Effector memory CD4-positive, alpha-beta T cell (primary cell): ENCODE data around the gene STX5.

Experiments used
- DNase-seq, 3 donors: peaks; one replicate each; pipeline ENCODE4 v3.0.0-alpha.2; 2020
- H3K27ac ChIP-seq: 2 replicates; pipeline ENCODE4 v1.7.0; 2013; ENCODE audit warnings: mild to moderate bottlenecking, low read length, moderate library complexity; ENCODE audit not compliant: insufficient read depth, poor library complexity, severe bottlenecking
- H3K27me3 ChIP-seq: replicated peaks from 2 replicates; pipeline ENCODE4 v1.7.0; 2013; ENCODE audit warnings: mild to moderate bottlenecking, low read length; ENCODE audit not compliant: insufficient read depth, control insufficient read depth, poor library complexity, severe bottlenecking
- H3K36me3 ChIP-seq: 2 replicates; pipeline ENCODE4 v1.7.0; 2013; ENCODE audit warnings: mild to moderate bottlenecking, low read length, moderate library complexity; ENCODE audit not compliant: control insufficient read depth, insufficient read depth
- H3K4me1 ChIP-seq: 2 replicates; pipeline ENCODE4 v1.7.0; 2013; ENCODE audit warnings: low read length, mild to moderate bottlenecking; ENCODE audit not compliant: control insufficient read depth, insufficient read depth, poor library complexity, severe bottlenecking
- H3K4me3 ChIP-seq: 2 replicates; pipeline ENCODE4 v1.7.0; 2013; ENCODE audit warnings: low read length, low read depth, mild to moderate bottlenecking; ENCODE audit not compliant: insufficient read depth, poor library complexity, severe bottlenecking
- H3K9me3 ChIP-seq: 2 replicates; pipeline ENCODE4 v1.7.0; 2013; ENCODE audit warnings: mild to moderate bottlenecking, low read length, moderate library complexity; ENCODE audit not compliant: control insufficient read depth

Gene STX5

DNA sequence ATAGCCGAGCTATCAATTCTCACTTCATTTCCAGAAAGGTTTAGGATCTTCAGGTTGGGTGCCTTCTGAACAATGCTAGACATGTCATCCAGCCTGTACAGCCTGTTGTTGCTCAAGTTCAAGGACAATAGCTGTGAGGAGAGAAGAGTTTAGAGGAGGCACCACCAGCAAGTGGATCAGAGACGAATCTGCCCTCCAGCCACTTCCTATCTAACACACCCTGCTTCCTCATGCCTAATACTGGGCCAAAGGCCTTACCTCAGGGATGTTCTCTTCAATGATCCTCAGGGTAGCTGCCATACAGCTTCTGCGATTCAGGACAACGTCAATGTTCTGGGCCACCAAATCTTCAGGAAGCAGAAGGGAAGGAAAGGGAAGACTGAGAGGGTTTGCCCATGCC, 30.8 kb downstream of the STX5 start:
- no peaks in the 10 kb centered on the region for H3K9me3 ChIP-seq
- no peak for DNase-seq
- no peaks in the 10 kb centered on the region for H3K27me3 ChIP-seq
- peaks cover 12% of the 10 kb centered on the region for H3K4me1 ChIP-seq
- H3K36me3 ChIP-seq, result peaks cover 72% of the 10 kb centered on the region
- H3K4me3 ChIP-seq, result no peak overlapping the region
- no peak overlapping the region for H3K27ac ChIP-seq

DNA sequence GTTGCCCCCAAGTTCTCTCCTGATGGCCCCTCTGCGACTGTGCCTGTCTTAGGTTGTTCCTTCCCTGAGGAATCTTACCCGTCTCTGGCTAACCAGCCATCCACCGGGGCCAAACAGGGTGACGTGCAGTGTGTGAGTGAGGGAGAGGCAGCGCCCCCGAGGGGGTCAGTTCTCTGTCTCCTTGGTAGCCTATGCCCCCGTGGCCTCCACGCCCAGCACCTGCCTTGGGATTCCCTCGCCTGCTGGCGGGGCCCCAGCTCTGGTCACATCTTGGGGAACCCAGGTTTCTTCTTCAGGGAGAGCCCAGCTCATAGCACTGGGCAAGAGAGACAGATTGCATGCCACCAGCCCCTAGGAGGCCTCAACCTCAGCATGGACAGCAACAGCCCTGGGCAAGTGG, 32.4 kb downstream of the STX5 start:
- H3K4me3 ChIP-seq, result no peak overlapping the region
- no peaks in the 10 kb centered on the region for H3K27me3 ChIP-seq
- H3K4me1 ChIP-seq, result peaks cover 8% of the 10 kb centered on the region
- no peak for DNase-seq
- H3K9me3 ChIP-seq, result no peaks in the 10 kb centered on the region
- peaks cover 87% of the 10 kb centered on the region for H3K36me3 ChIP-seq
- no peak overlapping the region for H3K27ac ChIP-seq

DNA sequence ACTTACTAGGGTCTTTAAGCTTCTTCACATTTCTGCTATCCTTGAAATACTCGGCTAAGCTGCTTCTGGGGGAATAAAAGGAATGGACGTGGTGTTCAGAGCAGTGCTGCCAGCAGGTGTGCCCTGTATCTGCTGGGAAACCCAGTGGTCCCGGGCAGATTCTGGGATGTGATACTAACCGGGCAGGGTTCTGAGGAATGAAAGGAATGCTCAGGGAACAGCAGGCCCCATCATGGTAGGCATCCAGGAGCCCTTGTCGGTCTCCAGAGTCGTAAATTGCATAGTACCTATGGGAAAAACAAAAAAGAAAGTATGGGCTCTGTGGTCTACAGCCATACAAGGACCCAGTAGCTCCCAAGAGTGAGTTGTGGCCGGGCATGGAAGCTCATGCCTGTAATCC, 35.6 kb downstream of the STX5 start:
- H3K4me1 ChIP-seq, result peaks cover 11% of the 10 kb centered on the region
- H3K27me3 ChIP-seq, result no peaks in the 10 kb centered on the region
- no peaks in the 10 kb centered on the region for H3K9me3 ChIP-seq
- no peak overlapping the region for H3K4me3 ChIP-seq
- H3K36me3 ChIP-seq, result peaks cover 71% of the 10 kb centered on the region
- no peak for DNase-seq
- no peak overlapping the region for H3K27ac ChIP-seq

DNA sequence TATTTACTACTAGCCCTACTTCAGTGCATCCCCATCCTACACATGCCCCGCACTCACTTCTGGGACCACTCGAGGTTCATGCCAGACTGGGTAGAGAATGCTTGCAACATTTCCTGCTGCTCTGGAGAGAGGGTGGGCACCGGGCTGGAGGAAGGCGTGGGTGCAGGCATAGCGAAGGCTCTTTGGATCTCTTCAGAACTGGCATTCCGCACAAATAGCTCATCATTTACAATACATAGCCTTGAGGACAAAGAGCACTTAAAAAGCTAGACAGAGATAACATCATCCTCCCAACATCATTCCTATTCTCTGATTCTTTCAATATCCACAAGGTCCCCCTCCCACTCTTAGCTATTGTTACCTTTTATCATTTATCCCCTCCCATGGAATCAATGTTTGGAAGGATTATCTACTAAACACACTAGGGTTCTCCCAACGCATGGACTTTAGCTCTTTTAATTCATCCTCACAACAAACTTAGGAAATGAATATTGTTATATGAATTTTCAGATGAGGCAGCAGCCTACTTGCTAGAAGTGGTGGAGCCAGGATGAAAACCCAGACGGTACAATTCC, 37.6 kb downstream of the STX5 start:
- no peak overlapping the region for H3K4me3 ChIP-seq
- DNase-seq, result no peak

DNA sequence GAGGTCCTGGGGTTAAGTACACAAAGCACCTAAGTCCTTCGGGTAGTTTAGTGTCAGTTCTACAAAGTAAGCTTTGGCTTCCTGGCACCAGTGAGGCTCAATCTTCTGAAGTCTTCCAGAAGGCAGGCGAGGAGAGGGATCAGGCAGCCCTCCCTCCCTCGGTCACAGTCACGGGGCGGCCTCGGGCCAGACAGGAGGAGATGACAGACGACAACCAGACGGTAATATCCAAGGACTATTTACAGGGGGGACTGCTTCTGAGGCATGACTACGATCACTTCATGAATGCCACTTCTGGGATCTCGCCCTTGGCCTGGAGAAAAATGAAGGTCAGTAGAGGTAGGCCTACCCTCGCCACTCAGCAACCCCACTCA, 39.7 kb downstream of the STX5 start:
- peak overlapping the region; percentile 90 for H3K4me3 ChIP-seq

More for the DNA sequence above, 37.6 kb downstream of the STX5 start:
- H3K36me3 ChIP-seq, result peaks cover 60% of the 10 kb centered on the region
- peaks cover 26% of the 10 kb centered on the region for H3K4me1 ChIP-seq
- no peaks in the 10 kb centered on the region for H3K27me3 ChIP-seq
- no peak overlapping the region for H3K27ac ChIP-seq
- H3K9me3 ChIP-seq, result no peaks in the 10 kb centered on the region

DNA sequence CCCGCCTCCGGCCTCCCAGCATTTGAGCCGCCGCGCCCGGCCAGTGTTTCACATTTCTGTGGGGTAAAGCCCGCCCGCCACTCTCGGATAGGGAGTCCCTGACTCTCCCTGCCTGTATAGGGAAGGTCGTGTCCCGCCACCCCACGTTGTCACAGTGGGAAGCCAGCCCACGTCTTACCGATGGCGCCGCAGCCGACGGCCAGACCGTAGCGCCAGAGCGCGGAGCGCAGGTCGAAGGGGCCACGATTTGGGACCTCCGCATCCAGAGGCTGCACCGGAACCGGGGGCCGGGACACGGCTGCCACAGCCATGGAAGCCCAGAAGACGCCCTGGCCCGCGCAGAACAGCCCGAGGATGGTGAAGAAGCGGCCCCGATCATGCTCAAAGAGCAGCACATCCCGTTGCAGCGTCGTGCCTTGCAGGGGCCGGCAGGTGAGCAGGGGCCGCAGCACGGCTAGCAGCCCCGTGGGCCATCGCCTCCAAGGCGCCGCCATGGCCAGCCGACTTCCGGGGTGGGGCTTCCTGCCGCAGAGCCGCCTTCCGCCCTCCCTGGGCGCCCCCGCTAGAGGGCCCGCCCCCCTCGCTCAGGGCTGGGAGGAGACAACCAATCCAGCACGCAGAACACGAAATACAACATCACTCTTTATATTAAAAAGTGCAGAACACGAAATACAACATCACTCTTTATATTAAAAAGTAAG, 40.2 kb downstream of the STX5 start, which contains the start of gene TMEM223:
Gene TMEM223, minus strand, starts transcription at position 506 of the 701 bp plus-strand sequence. Its CDS starts 12 bp downstream, at position 494.
- Histone ChIP-seq H3K4me1 (peaks cover 31% of the 10 kb centered on the region), H3K36me3 (peaks cover 36% of the 10 kb centered on the region), H3K4me3 (peak within 1 kb of the TSS; percentile 90), H3K9me3 (no peaks in the 10 kb centered on the region), H3K27me3 (no peaks in the 10 kb centered on the region), H3K27ac (peak within 1 kb of the TSS; percentile 80)
- DNase-seq, result peak; percentile 77 to 86 (median 83)

More for the DNA sequence above, 39.7 kb downstream of the STX5 start:
- Histone ChIP-seq H3K27ac (peak overlapping the region; percentile 80), H3K36me3 (peaks cover 41% of the 10 kb centered on the region), H3K4me1 (peaks cover 31% of the 10 kb centered on the region), H3K27me3 (no peaks in the 10 kb centered on the region), H3K9me3 (no peaks in the 10 kb centered on the region)
- DNase-seq, result no peak

DNA sequence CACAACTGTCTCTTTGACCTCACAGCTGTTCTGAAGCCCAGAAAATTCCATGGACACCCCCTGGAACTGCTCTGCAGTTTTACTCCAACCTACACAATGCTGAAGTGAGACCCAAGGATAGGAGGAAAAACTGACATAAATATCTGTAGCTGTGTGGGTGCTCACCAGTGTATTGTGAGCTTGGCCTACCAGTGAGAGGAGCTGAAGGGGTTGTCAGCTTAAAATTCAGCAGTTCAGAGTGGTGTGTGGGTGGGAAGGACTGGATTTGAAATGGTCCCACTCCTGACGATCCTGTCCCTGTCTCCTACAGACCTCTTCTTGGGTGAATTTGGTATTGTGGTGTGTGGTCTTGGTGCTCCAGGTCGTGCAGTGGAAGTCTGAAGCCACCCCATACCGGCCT, 42.3 kb downstream of the STX5 start:
- peaks cover 37% of the 10 kb centered on the region for H3K4me1 ChIP-seq
- H3K36me3 ChIP-seq, result peaks cover 17% of the 10 kb centered on the region
- DNase-seq, result no peak
- no peaks in the 10 kb centered on the region for H3K27me3 ChIP-seq
- no peak overlapping the region for H3K27ac ChIP-seq
- H3K4me3 ChIP-seq, result no peak overlapping the region
- no peaks in the 10 kb centered on the region for H3K9me3 ChIP-seq

DNA sequence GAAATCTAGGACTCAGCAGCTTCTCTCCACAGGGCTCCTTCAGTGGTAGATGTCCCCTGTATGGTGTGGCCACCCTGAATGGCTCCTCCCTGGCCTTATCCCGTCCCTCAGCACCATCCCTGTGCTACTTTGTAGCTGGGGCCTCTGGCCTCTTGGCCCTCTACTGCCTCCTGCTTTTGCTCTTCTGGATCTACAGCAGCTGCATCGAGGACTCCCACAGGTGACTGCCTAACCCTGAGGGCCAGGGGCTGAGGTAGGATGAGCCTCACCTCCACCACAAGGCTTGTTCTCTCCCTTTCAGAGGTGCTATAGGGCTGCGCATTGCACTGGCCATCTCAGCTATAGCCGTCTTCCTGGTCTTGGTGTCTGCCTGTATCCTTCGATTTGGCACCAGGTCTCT, 42.9 kb downstream of the STX5 start:
- Histone ChIP-seq H3K27ac (no peak overlapping the region), H3K9me3 (no peaks in the 10 kb centered on the region), H3K27me3 (no peaks in the 10 kb centered on the region), H3K4me3 (no peak overlapping the region), H3K36me3 (peaks cover 11% of the 10 kb centered on the region), H3K4me1 (peaks cover 37% of the 10 kb centered on the region)
- no peak for DNase-seq

DNA sequence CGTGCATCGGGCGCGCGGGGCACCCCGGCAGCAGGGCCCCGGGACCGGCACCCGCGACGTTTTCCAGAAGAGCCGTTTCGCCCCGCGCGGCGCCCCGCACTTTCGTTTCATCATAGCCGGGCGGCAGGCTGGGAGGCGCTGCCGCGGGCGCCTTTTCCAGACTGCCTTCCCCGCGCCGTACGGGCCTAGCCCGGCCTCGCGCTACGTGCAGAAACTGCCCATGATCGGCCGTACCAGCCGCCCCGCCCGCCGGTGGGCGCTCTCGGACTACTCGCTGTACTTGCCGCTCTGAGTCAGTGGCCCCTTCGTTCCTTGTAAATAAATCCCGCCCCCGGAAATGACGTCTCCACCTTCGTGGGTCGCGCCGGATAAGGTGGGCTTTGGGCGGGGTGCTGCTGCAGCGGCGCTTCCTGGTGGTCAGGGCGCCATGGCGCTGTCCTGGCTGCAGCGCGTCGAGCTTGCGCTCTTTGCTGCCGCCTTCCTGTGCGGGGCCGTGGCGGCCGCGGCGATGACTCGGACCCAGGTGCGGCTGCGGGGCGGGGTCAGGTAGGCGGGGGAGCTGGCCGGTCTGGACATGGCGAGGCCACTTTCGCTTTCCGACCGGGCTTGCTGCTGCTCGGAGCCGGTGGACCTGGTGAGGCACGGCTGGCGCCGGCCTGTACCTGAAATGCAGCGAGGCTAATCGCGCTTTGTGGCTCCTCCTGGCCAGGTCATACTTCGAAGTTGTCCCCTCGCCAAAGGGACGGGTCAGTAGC, 44.7 kb downstream of the STX5 start, which contains the start of gene TMEM179B:
Gene TMEM179B, plus strand, starts transcription at position 398 of the 755 bp plus-strand sequence. Its CDS starts 30 bp downstream, at position 428.
- H3K4me3 ChIP-seq, result peak within 1 kb of the TSS; percentile 98
- peaks cover 32% of the 10 kb centered on the region for H3K4me1 ChIP-seq
- no peaks in the 10 kb centered on the region for H3K27me3 ChIP-seq
- peak; percentile 92 to 97 (median 94) for DNase-seq
- H3K27ac ChIP-seq, result peak within 1 kb of the TSS; percentile 89
- H3K9me3 ChIP-seq, result no peaks in the 10 kb centered on the region
- H3K36me3 ChIP-seq, result peaks cover 9% of the 10 kb centered on the region
